Nephron progenitor cell (in vitro differentiated cells): Measurements from ENCODE around the gene PCARE.
"Not testable (repeated sequence)": the region's sequence is repeated elsewhere in the genome, so short reads cannot be mapped to it uniquely, and the experiment has no call there.

Source experiments
- DNase-seq: peaks from one replicate; pipeline ENCODE4 v3.0.0; 2021
- H3K27ac Mint-ChIP-seq: 2 replicates; pipeline ENCODE4 v1.8.0; 2021; ENCODE audit warnings: mild to moderate bottlenecking, moderate library complexity, mixed read lengths
- H3K27me3 Mint-ChIP-seq: 2 replicates; pipeline ENCODE4 v1.8.0; 2021; ENCODE audit warnings: mild to moderate bottlenecking, low read depth, mixed read lengths; ENCODE audit not compliant: poor library complexity
- H3K36me3 Mint-ChIP-seq: 2 replicates; pipeline ENCODE4 v1.8.0; 2021; ENCODE audit warnings: low read depth, mixed read lengths
- H3K4me1 Mint-ChIP-seq: 2 replicates; pipeline ENCODE4 v1.8.0; 2021; ENCODE audit warnings: mixed read lengths
- H3K4me3 Mint-ChIP-seq: 2 replicates; pipeline ENCODE4 v1.8.0; 2021; ENCODE audit warnings: mild to moderate bottlenecking, moderate library complexity, mixed read lengths
- H3K9me3 Mint-ChIP-seq: 2 replicates; pipeline ENCODE4 v1.8.0; 2021; ENCODE audit warnings: mild to moderate bottlenecking, moderate library complexity, mixed read lengths
- TF ChIP-seq, protein P1 (sequence below): fragments of 200-600 bp; sonication (generic); IDR thresholded peaks from 2 replicates; pipeline ENCODE4 v1.5.0; 2021; ENCODE audit warnings: antibody characterized with exemption

Gene PCARE

DNA sequence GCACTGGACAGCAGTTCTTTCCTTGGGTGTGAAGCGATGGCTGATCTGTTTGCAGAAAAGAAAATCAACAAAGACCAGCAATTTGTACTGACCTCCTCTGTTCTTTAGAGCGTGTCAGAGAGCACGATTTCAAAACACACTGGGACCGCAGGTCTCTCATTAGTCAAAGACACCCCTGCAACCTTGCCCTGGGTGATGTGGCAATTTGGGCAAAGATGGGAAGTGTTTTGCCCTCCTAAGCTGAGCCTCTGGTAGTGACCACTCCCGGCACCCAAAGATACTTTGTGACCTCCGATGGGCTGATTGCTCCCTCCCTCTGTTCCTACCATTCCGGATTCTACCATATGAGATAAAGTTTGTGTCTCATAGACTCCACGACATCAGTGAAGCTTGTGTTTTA lies 22.6 kb upstream of the PCARE start:
- H3K4me3 Mint-ChIP-seq: no peak overlapping the region
- H3K27me3 Mint-ChIP-seq: peaks cover 8% of the 10 kb centered on the region
- no peaks in the 10 kb centered on the region for H3K36me3 Mint-ChIP-seq
- peaks cover 5% of the 10 kb centered on the region for H3K9me3 Mint-ChIP-seq
- H3K4me1 Mint-ChIP-seq: peaks cover 18% of the 10 kb centered on the region
- no peak overlapping the region for H3K27ac Mint-ChIP-seq
- TF ChIP-seq, protein P1, sequence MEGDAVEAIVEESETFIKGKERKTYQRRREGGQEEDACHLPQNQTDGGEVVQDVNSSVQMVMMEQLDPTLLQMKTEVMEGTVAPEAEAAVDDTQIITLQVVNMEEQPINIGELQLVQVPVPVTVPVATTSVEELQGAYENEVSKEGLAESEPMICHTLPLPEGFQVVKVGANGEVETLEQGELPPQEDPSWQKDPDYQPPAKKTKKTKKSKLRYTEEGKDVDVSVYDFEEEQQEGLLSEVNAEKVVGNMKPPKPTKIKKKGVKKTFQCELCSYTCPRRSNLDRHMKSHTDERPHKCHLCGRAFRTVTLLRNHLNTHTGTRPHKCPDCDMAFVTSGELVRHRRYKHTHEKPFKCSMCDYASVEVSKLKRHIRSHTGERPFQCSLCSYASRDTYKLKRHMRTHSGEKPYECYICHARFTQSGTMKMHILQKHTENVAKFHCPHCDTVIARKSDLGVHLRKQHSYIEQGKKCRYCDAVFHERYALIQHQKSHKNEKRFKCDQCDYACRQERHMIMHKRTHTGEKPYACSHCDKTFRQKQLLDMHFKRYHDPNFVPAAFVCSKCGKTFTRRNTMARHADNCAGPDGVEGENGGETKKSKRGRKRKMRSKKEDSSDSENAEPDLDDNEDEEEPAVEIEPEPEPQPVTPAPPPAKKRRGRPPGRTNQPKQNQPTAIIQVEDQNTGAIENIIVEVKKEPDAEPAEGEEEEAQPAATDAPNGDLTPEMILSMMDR: no peak
- DNase-seq: no peak

DNA sequence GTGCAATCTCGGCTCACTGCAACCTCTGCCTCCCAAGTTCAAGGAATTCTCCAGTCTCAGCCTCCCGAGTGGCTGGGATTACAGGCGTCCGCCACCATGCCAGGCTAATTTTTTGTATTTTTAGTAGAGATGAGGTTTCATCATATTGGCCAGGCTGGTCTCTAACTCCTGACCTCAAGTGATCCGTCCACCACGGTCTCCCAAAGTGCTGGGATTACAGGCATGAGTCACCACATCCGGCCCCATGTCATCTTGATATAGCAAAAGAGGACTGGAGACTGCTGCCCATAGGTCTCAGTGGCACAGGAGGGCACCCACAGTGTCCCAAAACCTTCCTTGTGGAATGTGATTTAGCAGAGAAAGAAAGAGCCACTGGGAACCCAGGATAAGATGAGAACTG lies 16.0 kb upstream of the PCARE start:
- not testable (repeated sequence) for H3K36me3 Mint-ChIP-seq, DNase-seq, H3K4me1 Mint-ChIP-seq, H3K4me3 Mint-ChIP-seq, H3K27ac Mint-ChIP-seq, H3K9me3 Mint-ChIP-seq
- H3K27me3 Mint-ChIP-seq: peaks cover 17% of the 10 kb centered on the region

DNA sequence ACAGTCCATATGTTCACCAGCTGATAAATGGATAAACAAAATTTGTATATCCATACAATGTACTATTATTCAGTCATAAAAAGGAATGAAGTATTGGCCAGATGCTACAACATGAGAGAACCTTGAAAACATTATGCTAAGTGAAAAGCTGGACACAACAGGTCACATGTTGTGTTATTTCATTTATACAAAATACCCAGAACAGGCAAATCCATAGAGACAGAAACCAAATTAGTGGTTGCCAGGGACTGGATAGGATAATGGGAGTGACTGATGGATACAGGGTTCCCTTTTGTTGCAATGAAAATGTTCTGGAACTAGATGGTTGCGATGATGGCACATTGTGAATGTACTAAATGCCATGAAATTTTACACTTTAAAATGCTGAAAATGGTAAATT lies 10.2 kb upstream of the PCARE start:
- peaks cover 11% of the 10 kb centered on the region for H3K4me1 Mint-ChIP-seq
- DNase-seq: no peak
- peaks cover 13% of the 10 kb centered on the region for H3K9me3 Mint-ChIP-seq
- no peak overlapping the region for H3K4me3 Mint-ChIP-seq
- no peaks in the 10 kb centered on the region for H3K36me3 Mint-ChIP-seq
- TF ChIP-seq, protein P1: no peak
- H3K27ac Mint-ChIP-seq: no peak overlapping the region
- peaks cover 14% of the 10 kb centered on the region for H3K27me3 Mint-ChIP-seq

DNA sequence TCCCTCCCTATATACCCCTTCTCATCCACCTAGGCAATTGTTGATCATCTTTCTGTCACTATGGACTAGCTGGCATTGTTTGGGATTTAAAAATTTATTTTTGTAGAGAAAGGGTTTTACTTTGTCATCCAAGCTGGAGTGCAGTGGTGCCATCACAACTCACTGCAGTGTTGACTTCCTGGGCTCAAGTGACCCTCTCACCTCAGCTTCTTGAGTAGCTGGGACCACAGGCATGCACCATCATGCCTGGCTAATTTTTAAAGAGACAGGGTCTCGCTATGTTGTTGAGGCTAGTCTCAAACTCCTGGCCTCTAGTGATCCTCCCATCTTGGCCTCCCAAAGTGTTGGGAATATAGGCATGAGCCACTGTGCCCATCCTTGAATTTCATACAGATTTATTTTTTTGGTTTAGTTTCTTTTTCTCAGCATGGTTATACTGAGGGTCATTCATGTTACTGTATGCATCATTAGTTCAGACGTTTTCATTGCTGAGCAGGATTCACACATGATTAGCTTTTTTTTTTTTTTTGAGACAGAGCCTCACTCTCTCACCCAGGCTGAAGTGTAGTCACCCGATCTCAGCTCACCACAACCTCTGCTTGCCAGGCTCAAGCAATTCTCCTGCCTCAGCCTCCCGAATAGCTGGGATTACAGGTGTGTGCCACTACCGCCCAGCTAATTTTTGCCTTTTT lies 8.6 kb upstream of the PCARE start:
- Mint-ChIP-seq H3K36me3 (no peaks in the 10 kb centered on the region), H3K4me3 (no peak overlapping the region), H3K27ac (no peak overlapping the region), H3K27me3 (peaks cover 12% of the 10 kb centered on the region), H3K4me1 (peaks cover 11% of the 10 kb centered on the region), H3K9me3 (peaks cover 20% of the 10 kb centered on the region)
- TF ChIP-seq, protein P1: no peak
- DNase-seq: no peak

DNA sequence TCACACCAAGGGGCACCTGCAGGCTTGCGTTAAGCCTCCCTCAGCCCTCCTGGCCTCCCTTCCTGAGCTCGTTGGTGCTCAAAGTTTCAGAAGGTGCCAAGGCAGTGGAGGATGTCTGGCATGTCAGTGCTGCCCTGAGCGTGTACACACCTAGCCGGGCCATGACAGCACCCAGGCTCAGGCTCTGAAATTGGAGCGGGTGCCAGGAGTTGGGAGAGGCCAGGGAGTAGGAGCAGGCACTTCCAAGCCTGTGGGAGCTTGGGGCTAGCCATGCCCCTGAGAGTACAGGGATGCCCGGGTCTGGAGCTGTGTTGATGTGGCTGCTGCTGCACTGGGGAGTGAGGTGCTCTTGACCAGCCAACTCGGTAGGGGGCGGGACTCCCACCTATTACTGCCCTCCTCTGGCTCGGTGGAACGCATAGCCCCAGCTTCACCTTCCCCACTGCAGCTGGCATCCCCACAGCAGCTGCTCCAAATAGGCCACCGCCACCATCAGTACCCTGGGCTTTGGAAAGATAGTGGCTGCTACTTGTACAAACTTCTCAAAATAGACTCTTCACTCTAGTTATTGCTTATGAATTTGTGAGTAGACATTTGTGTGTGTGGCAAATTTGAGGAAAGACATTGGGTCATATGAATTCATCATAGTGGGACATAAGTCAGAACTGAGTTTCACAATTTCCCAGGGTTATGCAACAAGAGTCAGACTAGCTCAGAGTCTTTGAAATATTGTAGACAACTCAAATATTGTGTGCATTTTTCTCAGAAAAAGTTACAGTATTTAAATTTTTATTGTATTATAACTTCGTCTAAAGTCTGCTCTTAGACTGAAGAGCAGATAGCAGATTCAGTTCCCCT lies 6.8 kb upstream of the PCARE start:
- Mint-ChIP-seq H3K4me3 (no peak overlapping the region), H3K27me3 (peaks cover 8% of the 10 kb centered on the region), H3K9me3 (peaks cover 24% of the 10 kb centered on the region), H3K36me3 (no peaks in the 10 kb centered on the region), H3K27ac (no peak overlapping the region), H3K4me1 (peaks cover 11% of the 10 kb centered on the region)
- DNase-seq: no peak
- TF ChIP-seq, protein P1: no peak

DNA sequence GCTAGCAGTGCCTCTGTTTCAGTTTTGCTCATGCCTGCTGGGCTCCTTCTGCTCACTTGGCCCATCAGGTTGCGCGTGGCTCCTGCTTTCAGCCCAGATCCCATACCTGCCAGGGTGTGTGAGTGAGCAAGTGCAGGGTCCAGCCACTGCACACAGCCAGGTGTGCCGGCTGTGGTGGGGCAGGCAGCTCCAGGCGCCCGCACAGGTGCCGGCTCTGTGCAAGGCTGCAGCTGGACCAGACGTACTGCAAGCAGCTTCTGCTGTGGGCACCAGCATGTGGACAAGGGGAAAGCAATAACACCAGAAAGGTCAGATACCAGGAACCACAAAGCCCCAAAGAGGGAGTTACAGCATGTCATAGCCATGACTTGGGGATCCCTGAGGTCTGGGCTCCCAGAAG lies 5.6 kb upstream of the PCARE start:
- no peak overlapping the region for H3K4me3 Mint-ChIP-seq
- TF ChIP-seq, protein P1: no peak
- no peak for DNase-seq
- peaks cover 24% of the 10 kb centered on the region for H3K9me3 Mint-ChIP-seq
- H3K4me1 Mint-ChIP-seq: peaks cover 11% of the 10 kb centered on the region
- peaks cover 8% of the 10 kb centered on the region for H3K27me3 Mint-ChIP-seq
- H3K27ac Mint-ChIP-seq: no peak overlapping the region
- H3K36me3 Mint-ChIP-seq: no peaks in the 10 kb centered on the region
